ENCODE data around the gene CSTF3. TPM values are rescaled to one million over a fixed set of nuclear protein-coding genes. Genes with fewer than 3 reads are reported as not detected.

The CSTF3 gene
- total RNA-seq, 1 experiment from 2014 or later, result 28.6 TPM

GRCh38 chr11:33043221-33043830, 118.0 kb downstream of the CSTF3 start:
- DNase-seq (ENCODE audit: low spot score), result no peak

- no peak for DNase-seq (ENCODE audit: low spot score)
Observed at GRCh38 chr11:33040862-33041453, 120.3 kb downstream of the CSTF3 start.

- no peak for DNase-seq (ENCODE audit: low spot score)
Observed at GRCh38 chr11:33040033-33040861, 121.0 kb downstream of the CSTF3 start.

GRCh38 chr11:33039274-33040032, 121.8 kb downstream of the CSTF3 start, which contains the start of gene TCP11L1:
TCP11L1 (plus strand) TSS chr11:33039572; CDS start chr11:33043774, 4,202 bp downstream.
- peak; percentile 95 for DNase-seq (ENCODE audit: low spot score)

GRCh38 chr11:33035011-33035410, 126.3 kb downstream of the CSTF3 start:
- no peak for DNase-seq (ENCODE audit: low spot score)

Small RNAs within 50 kb of the gene (small RNA-seq; reads per million reads assigned to genes)
- not detected for gene RF00019

Other genes starting within 250 kb of the CSTF3 start
- 3.3 and 4.8 TPM in 2 replicates for gene DEPDC7, start 145.6 kb downstream of the CSTF3 start, total RNA-seq (2014; rRNA removed; shearing (Covaris generic))
- 5.2 and 6.6 TPM in 2 replicates for gene TCP11L1, start 121.9 kb downstream of the CSTF3 start, total RNA-seq (2014; rRNA removed; shearing (Covaris generic))
- gene HIPK3, start 95.9 kb upstream of the CSTF3 start, total RNA-seq (2014; rRNA removed; shearing (Covaris generic)), result 27.2 and 31.1 TPM in 2 replicates
- 0.03 TPM in 1 of 2 replicates, not detected in the other for gene KIAA1549L, start 214.6 kb upstream of the CSTF3 start, total RNA-seq (2014; rRNA removed; shearing (Covaris generic))